Measurements from ENCODE around the gene OR10A6.

OR10A6 gene

GRCh38 chr11:7931168-7931567 is at the start of gene OR10A6:
Gene OR10A6 (minus strand): TSS chr11:7931268. CDS start chr11:7928662, 2,606 bp downstream.
- Histone ChIP-seq H3K4me1 (no peaks in the 10 kb centered on the region), H3K27ac (no peak within 1 kb of the TSS)

GRCh38 chr11:7977232-7977917 is 46.3 kb upstream of the OR10A6 start:
- Histone ChIP-seq H3K36me3 (ENCODE audit: control insufficient read depth, insufficient read depth, low read length) (no peaks in the 10 kb centered on the region), H3K9me3 (ENCODE audit: control insufficient read depth, low read length) (no peaks in the 10 kb centered on the region), H3K4me2 (ENCODE audit: low read length) (no peak overlapping the region), H3K27ac (no peak overlapping the region), H2AFZ (no peak overlapping the region), H3K79me2 (no peaks in the 10 kb centered on the region), H3K9ac (no peak overlapping the region), H3K4me1 (no peaks in the 10 kb centered on the region), H3K27me3 (ENCODE audit: control insufficient read depth, insufficient read depth, low read length) (no peaks in the 10 kb centered on the region), H3K4me3 (ENCODE audit: low read depth, low read length) (no peak overlapping the region)
- TF ChIP-seq CTCF (IDR thresholded peaks at IDR 0.05): no peak

More at GRCh38 chr11:7931168-7931567, at the start of gene OR10A6:
- no peak for TF ChIP-seq CTCF (IDR thresholded peaks at IDR 0.05)
- no peaks in the 10 kb centered on the region for H3K27me3 ChIP-seq (ENCODE audit: control insufficient read depth, insufficient read depth, low read length)
- H3K9me3 ChIP-seq (ENCODE audit: control insufficient read depth, low read length): no peaks in the 10 kb centered on the region
- no peak within 1 kb of the TSS for H3K9ac ChIP-seq
- no peak within 1 kb of the TSS for H2AFZ ChIP-seq
- H3K79me2 ChIP-seq: no peaks in the 10 kb centered on the region
- no peaks in the 10 kb centered on the region for H3K36me3 ChIP-seq (ENCODE audit: control insufficient read depth, insufficient read depth, low read length)
- H3K4me3 ChIP-seq (ENCODE audit: low read depth, low read length): no peak within 1 kb of the TSS
- no peak within 1 kb of the TSS for H3K4me2 ChIP-seq (ENCODE audit: low read length)

GRCh38 chr11:7974668-7975067 is 43.6 kb upstream of the OR10A6 start:
- no peak overlapping the region for H2AFZ ChIP-seq
- H3K27ac ChIP-seq: no peak overlapping the region
- TF ChIP-seq CTCF (IDR thresholded peaks at IDR 0.05): no peak
- no peaks in the 10 kb centered on the region for H3K79me2 ChIP-seq
- no peak overlapping the region for H3K4me2 ChIP-seq (ENCODE audit: low read length)
- H3K9me3 ChIP-seq (ENCODE audit: control insufficient read depth, low read length): no peaks in the 10 kb centered on the region
- no peaks in the 10 kb centered on the region for H3K27me3 ChIP-seq (ENCODE audit: control insufficient read depth, insufficient read depth, low read length)
- no peak overlapping the region for H3K4me3 ChIP-seq (ENCODE audit: low read depth, low read length)
- no peak overlapping the region for H3K9ac ChIP-seq
- no peaks in the 10 kb centered on the region for H3K36me3 ChIP-seq (ENCODE audit: control insufficient read depth, insufficient read depth, low read length)
- H3K4me1 ChIP-seq: no peaks in the 10 kb centered on the region

GRCh38 chr11:7973011-7973410 is 41.9 kb upstream of the OR10A6 start:
- Histone ChIP-seq H3K79me2 (no peaks in the 10 kb centered on the region), H2AFZ (no peak overlapping the region), H3K27me3 (ENCODE audit: control insufficient read depth, insufficient read depth, low read length) (no peaks in the 10 kb centered on the region), H3K4me1 (no peaks in the 10 kb centered on the region), H3K4me2 (ENCODE audit: low read length) (no peak overlapping the region), H3K9ac (no peak overlapping the region), H3K27ac (no peak overlapping the region), H3K9me3 (ENCODE audit: control insufficient read depth, low read length) (no peaks in the 10 kb centered on the region), H3K4me3 (ENCODE audit: low read depth, low read length) (no peak overlapping the region), H3K36me3 (ENCODE audit: control insufficient read depth, insufficient read depth, low read length) (no peaks in the 10 kb centered on the region)
- TF ChIP-seq CTCF (IDR thresholded peaks at IDR 0.05): no peak

GRCh38 chr11:7971846-7972245 is 40.8 kb upstream of the OR10A6 start:
- Histone ChIP-seq H3K9ac (no peak overlapping the region), H3K4me2 (ENCODE audit: low read length) (no peak overlapping the region), H3K4me1 (no peaks in the 10 kb centered on the region), H3K27me3 (ENCODE audit: control insufficient read depth, insufficient read depth, low read length) (no peaks in the 10 kb centered on the region), H3K79me2 (no peaks in the 10 kb centered on the region), H2AFZ (no peak overlapping the region), H3K36me3 (ENCODE audit: control insufficient read depth, insufficient read depth, low read length) (no peaks in the 10 kb centered on the region), H3K27ac (no peak overlapping the region), H3K9me3 (ENCODE audit: control insufficient read depth, low read length) (no peaks in the 10 kb centered on the region), H3K4me3 (ENCODE audit: low read depth, low read length) (no peak overlapping the region)
- TF ChIP-seq CTCF (IDR thresholded peaks at IDR 0.05): no peak

Data from parathyroid adenoma (tissue), 2 donors.